Adrenal gland (tissue), 12 donors: ENCODE data around the gene DNAJC15. TPM values are rescaled to one million over a fixed set of nuclear protein-coding genes. Genes with fewer than 3 reads are reported as not detected.
"Not testable (repeated sequence)": the region's sequence is repeated elsewhere in the genome, so short reads cannot be mapped to it uniquely, and the experiment has no call there.

Source experiments
- DNase-seq, 7 donors: peaks; one replicate each; pipeline ENCODE4 v3.0.0-alpha.2; 2019 to 2020
- H3K27ac ChIP-seq, 5 donors: fragments of 200-600 bp; sonication (generic) in 4 of 5; 1 replicate in 3 of 5; 2 replicates in 2 of 5; pipeline versions ENCODE4 v1.5.1 to v1.8.0; 2016 to 2020; ENCODE audit warnings: mild to moderate bottlenecking in 1 of 5
- H3K27me3 ChIP-seq: fragments of 200-600 bp; 2 replicates; pipeline ENCODE4 v1.8.0; 2021
- H3K36me3 ChIP-seq, 2 donors: fragments of 200-600 bp; replicated peaks in 1 of 2; 1 replicate in 1 of 2; 2 replicates in 1 of 2; pipeline versions ENCODE4 v1.5.1 to v1.8.0; 2018 to 2022
- H3K4me1 ChIP-seq, 2 donors: fragments of 200-600 bp; replicated peaks in 1 of 2; 1 replicate in 1 of 2; 2 replicates in 1 of 2; pipeline versions ENCODE4 v1.5.1 to v1.8.0; 2018 to 2021
- H3K4me3 ChIP-seq, 4 donors: fragments of 200-600 bp; sonication (generic) in 3 of 4; one replicate each; pipeline ENCODE4 v1.5.1; 2016 to 2018
- H3K9me3 ChIP-seq, 3 donors: fragments of 200-600 bp; sonication (generic) in 1 of 3; replicated peaks in 1 of 3; 1 replicate in 2 of 3; 2 replicates in 1 of 3; pipeline versions ENCODE4 v1.5.1 to v1.8.0; 2016 to 2021
- POLR2A ChIP-seq, 2 donors: fragments of 450-650 bp; IDR thresholded peaks; one replicate each; pipeline ENCODE4 v1.6.1; 2017; ENCODE audit warnings: antibody characterized with exemption in 2 of 2, mild to moderate bottlenecking in 2 of 2, moderate library complexity in 1 of 2
- WGBS, 4 donors: extraction: QIAGEN DNeasy Blood & Tissue Kit in 2 of 4; methylation state at CpG; one replicate each; pipeline versions ENCODE4 v1.1.5 to v1.1.7; 2013 to 2017; 5-methylcytosine and 5-hydroxymethylcytosine counted together
- intact Hi-C, 2 donors: fragments of 100-400 bp; cut with DNase I; formaldehyde crosslinking; loops; one replicate each; pipeline versions ENCODE4 v1.14.1 to v1.15.0; 2022 to 2023
- polyA plus RNA-seq, 3 donors: library from polyadenylated mRNA; stranded (reverse); fragments of 200-250 nt in 2 of 3; fragments of 350-450 nt in 1 of 3; fragmentation: Illumina TruSeq in 1 of 3; extraction: RNeasy Lipid Tissue Mini Kit (QIAGEN cat#74804) in 1 of 3; gene quantifications; one replicate each; pipeline ENCODE4 v1.2.3, GENCODE V29; 2013 to 2014
- total RNA-seq, 9 donors: library from RNA; depleted of rRNA in 4 of 9; stranded (reverse); fragments of >200 nt in 4 of 9; fragments of 120-200 nt in 1 of 9; fragmentation: NEBNext Ultra II Directional in 1 of 9; extraction: Animal tissue kit (Norgen Biotek cat#: 25700) in 1 of 9; gene quantifications; one replicate each; pipeline versions ENCODE4 v1.1.0 to v1.2.4, GENCODE V29; 2013 to 2023
- TF ChIP-seq, protein P1 (sequence below), 6 experiments: fragments of 450-650 bp in 4 of 6; fragments of 200-600 bp in 2 of 6; sonication (generic) in 1 of 6; IDR thresholded peaks; 1 replicate in 5 of 6; 2 replicates in 1 of 6; pipeline versions ENCODE4 v1.5.1 to v1.8.0; 2016 to 2021; ENCODE audit warnings: antibody characterized with exemption in 6 of 6, mild to moderate bottlenecking in 2 of 6, moderate library complexity in 1 of 6
- donor health status: healthy with polysubstance abuse.
- donor health status: Bipolar disorder and iron deficiency.
- donor health status: DM: yes; HTN: yes; CAD: no.
- donor health status: DM: no; HTN: no; CAD: no.
- donor health status: DM: no; HTN: no; CAD: no.
- donor health status: DM: yes; HTN: yes; CAD: no.

The DNAJC15 gene
- total and polyA plus RNA-seq, 12 donors = 10.0 to 33.5 (median 17.5) TPM

DNA sequence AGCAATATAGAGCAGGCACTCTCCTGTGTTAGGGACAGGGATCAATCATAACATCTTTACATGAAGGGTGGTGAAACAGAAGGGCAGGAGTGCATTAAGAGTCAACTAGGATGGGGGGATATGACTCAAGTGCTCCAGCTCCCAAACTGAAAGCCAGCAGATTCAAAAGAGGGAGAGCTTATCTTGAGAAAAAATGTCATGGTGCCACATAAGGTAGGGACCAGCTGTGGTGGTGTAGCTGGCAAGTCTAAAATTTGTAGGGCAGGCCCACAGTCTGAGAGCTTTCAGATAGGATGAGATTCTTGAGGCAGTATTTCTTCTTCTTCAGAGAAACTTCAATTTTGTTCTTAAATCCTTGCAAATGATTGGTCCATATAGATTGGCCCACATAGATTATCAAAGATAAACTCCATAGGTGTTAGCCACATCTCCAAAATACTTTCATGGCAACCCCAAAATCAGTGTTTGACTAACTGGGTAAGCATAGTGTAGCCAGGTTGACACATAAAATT, 19.1 kb downstream of the DNAJC15 start:
- H3K4me3 ChIP-seq = no peak overlapping the region
- H3K27ac ChIP-seq = no peak overlapping the region
- intact Hi-C loops = no loop called here
- no peaks in the 10 kb centered on the region for H3K27me3 ChIP-seq
- no peaks in the 10 kb centered on the region for H3K36me3 ChIP-seq
- H3K9me3 ChIP-seq = no peaks in the 10 kb centered on the region
- H3K4me1 ChIP-seq = peaks cover 26 to 39% of the 10 kb centered on the region in 2 donors
- no peak for DNase-seq
- TF ChIP-seq, protein P1, sequence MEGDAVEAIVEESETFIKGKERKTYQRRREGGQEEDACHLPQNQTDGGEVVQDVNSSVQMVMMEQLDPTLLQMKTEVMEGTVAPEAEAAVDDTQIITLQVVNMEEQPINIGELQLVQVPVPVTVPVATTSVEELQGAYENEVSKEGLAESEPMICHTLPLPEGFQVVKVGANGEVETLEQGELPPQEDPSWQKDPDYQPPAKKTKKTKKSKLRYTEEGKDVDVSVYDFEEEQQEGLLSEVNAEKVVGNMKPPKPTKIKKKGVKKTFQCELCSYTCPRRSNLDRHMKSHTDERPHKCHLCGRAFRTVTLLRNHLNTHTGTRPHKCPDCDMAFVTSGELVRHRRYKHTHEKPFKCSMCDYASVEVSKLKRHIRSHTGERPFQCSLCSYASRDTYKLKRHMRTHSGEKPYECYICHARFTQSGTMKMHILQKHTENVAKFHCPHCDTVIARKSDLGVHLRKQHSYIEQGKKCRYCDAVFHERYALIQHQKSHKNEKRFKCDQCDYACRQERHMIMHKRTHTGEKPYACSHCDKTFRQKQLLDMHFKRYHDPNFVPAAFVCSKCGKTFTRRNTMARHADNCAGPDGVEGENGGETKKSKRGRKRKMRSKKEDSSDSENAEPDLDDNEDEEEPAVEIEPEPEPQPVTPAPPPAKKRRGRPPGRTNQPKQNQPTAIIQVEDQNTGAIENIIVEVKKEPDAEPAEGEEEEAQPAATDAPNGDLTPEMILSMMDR (IDR thresholded peaks at IDR 0.05) = no peak
- TF ChIP-seq POLR2A (IDR thresholded peaks at IDR 0.05) = no peak

DNA sequence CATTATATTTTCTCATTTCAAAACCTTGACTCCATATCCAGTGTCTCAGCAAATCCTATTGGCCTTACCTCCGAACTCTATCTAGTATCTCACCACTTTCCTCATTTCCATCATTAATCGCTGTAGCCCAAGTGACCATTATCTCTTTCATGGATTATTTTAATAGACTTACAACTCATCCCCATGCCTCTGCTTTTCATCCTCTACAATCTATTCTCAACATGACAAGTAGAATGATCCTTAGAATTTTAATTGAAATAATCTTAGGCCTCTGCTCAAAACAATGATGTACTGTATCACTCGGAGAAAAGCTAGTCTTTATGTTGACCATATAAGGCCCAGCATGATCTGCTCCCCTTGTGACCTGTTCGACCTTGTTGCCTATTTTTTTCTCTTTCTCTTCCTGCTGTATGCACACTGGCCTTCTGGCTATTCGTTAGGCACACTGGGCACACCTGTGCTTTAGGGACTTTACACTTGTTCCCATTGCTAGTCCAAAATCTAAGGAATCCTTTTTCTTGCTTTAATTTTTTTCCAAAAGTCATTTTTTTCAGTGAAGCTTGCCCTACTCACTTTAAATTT, 21.4 kb downstream of the DNAJC15 start:
- WGBS, 4 donors = 84 to 92% (median 87%) methylated on average over 5 of the region's 5 CpGs
- no peak overlapping the region for H3K4me3 ChIP-seq
- TF ChIP-seq, protein P1 (IDR thresholded peaks at IDR 0.05) = no peak
- no peak for TF ChIP-seq POLR2A (IDR thresholded peaks at IDR 0.05)
- peak overlapping the region in 4 of 5 donors; percentile 37 to 52 (median 42) for H3K27ac ChIP-seq
- H3K4me1 ChIP-seq = peaks cover 26 to 46% of the 10 kb centered on the region in 2 donors
- intact Hi-C loops = no loop called here
- H3K36me3 ChIP-seq = no peaks in the 10 kb centered on the region
- H3K27me3 ChIP-seq = no peaks in the 10 kb centered on the region
- no peaks in the 10 kb centered on the region for H3K9me3 ChIP-seq
- DNase-seq = no peak

DNA sequence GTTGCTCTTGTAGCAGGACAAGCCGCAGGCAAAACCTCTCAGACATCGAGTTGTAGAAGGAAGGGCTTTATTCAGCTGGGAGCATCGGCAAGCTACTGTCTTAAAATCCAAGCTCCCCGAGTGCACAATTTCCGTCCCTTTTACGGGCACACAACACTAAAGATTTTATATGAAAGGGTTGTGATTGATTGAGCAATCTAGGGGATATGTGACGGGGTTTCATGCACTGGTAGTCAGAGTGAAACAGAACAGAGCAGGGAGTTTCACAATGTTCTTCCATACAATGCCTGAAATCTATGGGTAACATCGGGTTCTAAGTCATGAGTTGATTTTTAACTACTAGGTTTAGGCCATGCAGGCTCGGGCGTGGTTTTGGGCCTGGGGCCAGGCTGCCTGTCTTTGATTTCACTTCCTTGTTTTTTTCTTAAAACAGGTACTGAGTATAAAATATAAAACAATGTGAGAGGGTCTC, 22.0 kb downstream of the DNAJC15 start:
- H3K36me3 ChIP-seq, H3K9me3 ChIP-seq, H3K27me3 ChIP-seq, H3K4me3 ChIP-seq, intact Hi-C loops: not testable (repeated sequence)
- peak in 3 of 7 donors; percentile 37 to 51 (median 47) for DNase-seq
- WGBS, 4 donors = 75 to 85% (median 78%) methylated on average over 10 of the region's 10 CpGs
- Histone ChIP-seq H3K4me1 (peaks cover 26 to 49% of the 10 kb centered on the region in 2 donors), H3K27ac (peak overlapping the region in 4 of 5 donors; percentile 37 to 52 (median 42))

DNA sequence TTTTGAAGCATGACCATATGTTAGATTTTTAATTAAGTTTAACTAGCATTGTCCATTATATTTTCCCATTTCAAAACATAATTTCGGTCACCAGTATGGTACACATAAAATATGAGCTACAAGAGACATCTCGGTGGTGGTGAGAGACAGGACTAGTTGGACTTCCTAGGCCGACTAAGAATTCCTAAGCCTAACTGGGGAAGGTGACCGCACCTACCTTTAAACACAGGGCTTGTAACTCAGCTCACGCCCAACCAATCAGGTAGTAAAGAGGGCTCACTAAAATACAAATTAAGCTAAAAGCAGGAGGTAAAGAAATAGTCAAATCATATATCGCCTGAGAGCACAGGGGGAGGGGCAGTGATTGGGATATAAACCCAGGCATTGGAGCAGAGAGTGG, 22.9 kb downstream of the DNAJC15 start:
- Histone ChIP-seq H3K27me3 (no peaks in the 10 kb centered on the region), H3K4me1 (peaks cover 22 to 47% of the 10 kb centered on the region in 2 donors), H3K9me3 (no peaks in the 10 kb centered on the region), H3K27ac (no peak overlapping the region), H3K36me3 (no peaks in the 10 kb centered on the region), H3K4me3 (no peak overlapping the region)
- 92 to 99% (median 98%) methylated on average over 6 of the region's 6 CpGs for whole genome bisulfite sequencing, 4 donors
- intact Hi-C loops = no loop called here
- no peak for TF ChIP-seq POLR2A (IDR thresholded peaks at IDR 0.05)
- TF ChIP-seq, protein P1 (IDR thresholded peaks at IDR 0.05) = no peak
- DNase-seq = no peak
